Fibroblast of skin of scalp (primary cell): Measurements from ENCODE around the gene HBP1. TPM values are rescaled to one million over a fixed set of nuclear protein-coding genes. Genes with fewer than 3 reads are reported as not detected.
A peak's percentile ranks its signal among the peaks of the same experiment; 100 is the strongest.
"Not testable (repeated sequence)": the region's sequence is repeated elsewhere in the genome, so short reads cannot be mapped to it uniquely, and the experiment has no call there.

Source experiments
- DNase-seq: peaks from one replicate; pipeline ENCODE4 v3.0.0-alpha.2; 2013
- polyA plus RNA-seq, 2 experiments: library from polyadenylated mRNA; unstranded; fragments of 120-200 nt; gene quantifications; one replicate each; pipeline ENCODE4 v1.2.1, GENCODE V29; 2013; ENCODE audit not compliant: insufficient read length in 2 of 2

The HBP1 gene, protein sequence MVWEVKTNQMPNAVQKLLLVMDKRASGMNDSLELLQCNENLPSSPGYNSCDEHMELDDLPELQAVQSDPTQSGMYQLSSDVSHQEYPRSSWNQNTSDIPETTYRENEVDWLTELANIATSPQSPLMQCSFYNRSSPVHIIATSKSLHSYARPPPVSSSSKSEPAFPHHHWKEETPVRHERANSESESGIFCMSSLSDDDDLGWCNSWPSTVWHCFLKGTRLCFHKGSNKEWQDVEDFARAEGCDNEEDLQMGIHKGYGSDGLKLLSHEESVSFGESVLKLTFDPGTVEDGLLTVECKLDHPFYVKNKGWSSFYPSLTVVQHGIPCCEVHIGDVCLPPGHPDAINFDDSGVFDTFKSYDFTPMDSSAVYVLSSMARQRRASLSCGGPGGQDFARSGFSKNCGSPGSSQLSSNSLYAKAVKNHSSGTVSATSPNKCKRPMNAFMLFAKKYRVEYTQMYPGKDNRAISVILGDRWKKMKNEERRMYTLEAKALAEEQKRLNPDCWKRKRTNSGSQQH
- 32.2 TPM for polyA plus RNA-seq (2013, experiment 1 of 2; ENCODE audit: insufficient read length)
- 37.2 TPM for polyA plus RNA-seq (2013, experiment 2 of 2; ENCODE audit: insufficient read length)

DNA sequence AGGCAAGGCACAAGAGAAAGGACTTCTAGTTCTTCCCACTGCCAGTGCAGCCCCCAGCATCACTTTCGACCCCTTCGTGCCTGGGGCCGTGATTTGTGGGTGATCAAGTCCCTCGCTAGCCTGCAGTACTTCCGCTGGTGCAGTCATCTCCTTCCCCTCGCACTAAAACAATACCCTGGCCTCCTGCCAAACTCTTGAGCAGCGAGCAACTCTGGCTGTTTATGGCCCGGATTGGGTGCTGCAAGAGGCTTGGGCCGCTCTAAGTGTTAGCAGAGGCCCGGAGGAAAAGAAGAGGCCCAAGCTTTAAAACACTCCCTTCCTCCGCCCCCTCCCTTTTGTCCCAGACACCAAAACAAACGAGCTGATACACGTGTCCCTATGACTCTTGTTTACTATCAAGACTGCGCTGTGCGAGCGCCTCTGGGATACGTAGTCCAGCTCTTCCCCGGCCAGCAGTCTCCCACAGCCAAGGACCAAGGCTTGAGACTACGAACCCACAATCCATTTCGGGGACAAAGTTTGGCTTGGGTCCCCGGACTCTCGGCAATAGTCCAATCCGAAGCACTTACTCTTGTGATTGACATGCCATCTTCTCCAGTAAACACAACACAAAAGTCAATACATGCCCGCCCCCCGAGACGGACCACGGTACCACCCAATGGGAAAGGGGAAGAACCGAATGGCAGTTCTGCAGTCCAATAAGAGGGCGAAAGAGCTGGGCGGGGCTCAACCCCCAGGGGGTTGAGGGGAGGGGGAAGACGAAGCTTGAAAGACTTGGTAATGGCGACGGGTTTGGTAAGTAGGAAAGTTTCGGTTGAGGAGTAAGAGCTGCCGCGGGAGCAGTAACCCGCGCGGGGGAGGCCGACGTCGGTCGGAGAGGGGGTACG lies at the start of gene HBP1:
Gene HBP1, plus strand, starts transcription at position 771 of the 887 bp plus-strand sequence. CDS start 10,891 bp downstream, outside the sequence.
- peak; percentile 100 for DNase-seq

DNA sequence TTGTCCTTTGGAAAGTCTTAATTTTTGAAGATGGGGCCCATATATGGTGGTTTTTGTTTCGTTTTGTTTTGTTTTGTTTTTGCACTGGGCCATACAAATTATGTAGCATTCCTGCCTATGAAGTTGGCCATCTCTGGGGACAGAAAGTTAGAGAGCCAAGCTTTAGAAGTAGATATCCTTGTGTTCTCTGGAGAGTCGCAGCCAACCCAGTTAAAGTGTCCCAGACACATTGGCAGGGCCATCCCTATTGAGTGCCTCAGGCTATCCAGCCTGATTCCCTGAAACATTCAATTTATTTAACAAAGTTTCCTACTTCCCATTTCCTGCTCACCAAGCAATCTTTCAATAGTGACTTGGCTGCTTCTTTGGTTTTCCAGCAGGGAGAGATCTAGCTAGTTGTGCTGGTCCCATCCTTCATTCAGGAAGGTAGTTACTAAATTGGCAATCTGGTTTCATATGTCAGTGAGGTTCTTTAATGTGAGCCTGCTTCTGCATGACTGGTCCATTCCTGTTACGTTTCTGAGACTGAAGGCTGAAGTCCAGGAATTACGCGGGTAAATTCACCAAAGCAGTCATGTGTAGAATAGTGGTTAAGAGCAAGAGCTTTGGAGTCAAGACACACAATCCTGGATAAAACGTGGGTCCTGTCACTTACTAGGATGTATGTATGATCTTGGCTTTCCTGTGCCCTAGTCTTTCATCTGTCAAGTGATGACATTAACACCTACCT lies 49.3 kb upstream of the HBP1 start:
- DNase-seq, result no peak

DNA sequence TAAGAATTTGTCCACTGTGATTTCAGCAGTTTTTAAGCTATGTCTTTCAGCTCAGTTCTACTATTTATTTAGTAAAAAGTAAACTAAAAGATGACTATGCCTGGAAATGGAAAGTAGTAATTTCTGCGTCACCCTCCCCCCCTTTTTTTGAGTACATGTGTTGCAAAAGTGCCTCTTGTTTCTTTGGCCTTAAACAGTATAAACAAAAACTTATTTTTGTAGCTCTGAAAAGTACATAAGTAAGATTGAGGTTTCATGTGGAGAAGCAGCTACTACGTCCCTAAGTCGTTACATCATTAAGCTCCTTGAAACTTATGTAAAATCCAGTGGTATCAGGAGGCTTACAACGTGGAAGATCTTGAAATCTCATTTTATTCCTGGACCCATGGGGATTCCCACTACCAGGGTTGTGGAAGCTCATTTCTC lies 46.3 kb upstream of the HBP1 start:
- DNase-seq, result no peak

DNA sequence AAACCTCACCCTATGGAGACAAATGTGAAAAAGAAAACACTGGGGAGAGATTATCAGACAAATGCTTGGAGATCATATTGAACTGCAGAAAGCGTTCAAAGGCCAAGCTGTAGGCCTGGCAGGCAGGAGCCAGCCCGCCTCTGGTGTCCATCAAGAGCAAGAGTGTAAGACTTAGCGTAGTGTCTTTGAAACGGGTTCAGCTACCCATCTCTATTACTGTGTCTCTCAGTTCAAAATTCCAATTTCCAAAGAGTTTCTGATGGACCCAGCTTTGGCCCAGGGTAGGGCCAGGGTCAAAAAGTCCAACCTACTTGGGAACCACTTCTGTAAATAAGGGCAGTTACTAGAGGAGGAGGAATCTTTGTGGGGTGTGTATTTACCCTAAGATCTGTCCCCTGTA lies 45.4 kb upstream of the HBP1 start:
- DNase-seq, result no peak

DNA sequence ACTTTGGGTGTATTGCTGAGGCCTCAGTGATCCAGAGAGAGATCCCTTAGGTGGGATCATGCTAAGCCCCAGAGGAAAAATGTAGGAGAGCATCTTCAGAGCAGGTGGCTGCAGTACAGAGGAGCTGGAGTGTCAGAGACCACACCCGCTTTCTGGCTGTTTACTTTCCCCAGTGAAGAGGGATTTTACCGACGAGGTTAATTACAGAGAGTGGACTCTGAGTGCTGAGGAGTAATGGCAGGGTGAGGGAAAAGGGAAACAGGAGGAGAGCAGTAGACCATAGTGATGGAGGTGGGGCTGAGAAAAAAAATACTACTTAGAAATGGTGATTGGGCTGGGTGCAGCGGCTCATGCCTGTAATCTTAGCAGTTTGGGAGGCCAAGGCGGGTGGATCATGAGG lies 43.3 kb upstream of the HBP1 start:
- no peak for DNase-seq

DNA sequence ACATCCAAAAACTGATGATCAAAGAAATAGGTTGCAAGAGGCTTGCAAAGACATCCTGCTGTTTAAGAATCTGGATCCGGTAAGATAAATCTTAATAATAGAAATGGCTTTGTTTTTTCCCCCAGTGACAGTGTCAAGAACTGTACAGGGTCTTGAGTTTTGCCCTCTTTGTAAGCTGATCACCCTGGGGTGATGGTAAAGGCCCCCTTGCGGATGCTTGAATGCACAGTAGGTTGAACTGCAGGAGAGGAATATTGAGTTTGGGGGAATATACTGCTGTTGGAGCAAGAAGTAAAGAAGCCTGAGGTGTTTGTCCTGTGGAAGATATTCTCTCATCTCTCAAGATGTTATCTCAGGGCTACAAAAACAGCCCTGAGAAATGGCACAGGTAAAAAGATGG lies 40.6 kb upstream of the HBP1 start:
- no peak for DNase-seq

DNA sequence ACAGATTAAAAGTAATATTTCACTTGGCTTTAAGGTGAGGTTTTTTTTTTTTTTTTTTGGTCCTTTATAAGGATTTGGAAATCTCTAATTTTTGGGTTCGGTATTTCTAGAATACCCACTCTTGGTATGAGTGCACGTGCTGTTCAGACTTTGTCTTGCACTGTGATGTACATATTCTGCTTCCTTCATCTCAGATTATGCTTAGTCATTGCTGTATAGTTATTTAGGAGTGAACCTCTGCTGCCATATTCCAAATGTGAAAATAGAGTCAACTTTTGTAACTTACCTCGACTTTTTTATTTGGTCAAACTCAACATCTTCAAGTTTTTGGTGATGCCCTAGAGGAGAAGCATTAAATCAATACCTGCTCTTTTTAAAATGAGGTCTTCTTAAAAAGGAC lies 40.1 kb upstream of the HBP1 start:
- no peak for DNase-seq

DNA sequence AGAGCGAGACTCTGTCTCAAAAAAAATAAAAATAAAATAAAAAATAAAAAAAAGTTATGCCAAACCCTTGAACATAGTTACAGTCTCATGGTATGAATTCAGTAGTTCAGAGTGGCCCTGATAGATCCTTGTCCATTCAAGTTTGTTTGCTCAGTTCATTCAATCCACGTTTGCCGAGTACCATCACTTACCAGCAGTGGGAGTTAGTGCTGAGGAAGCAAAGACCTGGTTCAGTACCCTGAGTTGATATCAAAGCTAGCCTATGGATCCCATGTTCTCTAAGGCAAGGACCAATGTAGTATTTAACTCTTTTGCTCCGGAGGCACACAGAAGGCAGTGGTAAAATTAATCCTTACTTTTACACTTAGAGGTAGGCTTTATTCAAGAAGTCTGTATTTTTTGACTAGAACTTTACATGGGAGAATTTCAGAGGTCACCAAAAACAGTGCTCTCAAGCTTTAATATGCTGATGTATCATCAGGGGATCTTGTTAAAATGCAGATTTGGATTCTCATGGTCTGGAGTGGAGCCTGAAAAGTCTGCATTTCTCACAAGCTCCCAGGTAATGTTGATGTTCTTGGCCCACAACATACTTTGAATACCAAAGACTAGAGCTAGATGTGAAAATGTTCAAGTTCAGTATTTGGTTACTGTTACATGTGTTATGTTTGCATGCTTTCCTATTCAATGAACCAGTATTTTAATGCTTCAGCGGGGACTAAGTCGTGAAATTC lies 38.1 kb upstream of the HBP1 start:
- DNase-seq, result no peak

DNA sequence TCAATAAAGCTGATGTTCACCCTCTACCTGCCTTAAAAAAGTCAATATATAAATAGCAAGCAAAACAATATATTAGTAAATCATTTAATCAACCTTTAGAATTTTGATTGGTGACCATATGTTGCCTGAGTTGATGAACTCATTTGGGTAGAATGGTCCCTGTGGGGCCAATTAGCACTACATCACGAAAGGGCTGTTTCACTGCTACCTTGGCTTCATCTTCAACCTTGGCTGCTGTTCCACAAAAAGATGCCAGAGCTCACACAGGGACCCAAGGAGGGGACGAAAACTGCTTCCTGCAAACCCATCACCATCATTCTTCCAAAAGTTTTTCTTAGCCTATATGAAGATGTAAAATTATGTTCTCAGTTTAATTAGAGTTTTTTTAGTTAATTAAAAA lies 35.4 kb upstream of the HBP1 start:
- DNase-seq, result no peak

DNA sequence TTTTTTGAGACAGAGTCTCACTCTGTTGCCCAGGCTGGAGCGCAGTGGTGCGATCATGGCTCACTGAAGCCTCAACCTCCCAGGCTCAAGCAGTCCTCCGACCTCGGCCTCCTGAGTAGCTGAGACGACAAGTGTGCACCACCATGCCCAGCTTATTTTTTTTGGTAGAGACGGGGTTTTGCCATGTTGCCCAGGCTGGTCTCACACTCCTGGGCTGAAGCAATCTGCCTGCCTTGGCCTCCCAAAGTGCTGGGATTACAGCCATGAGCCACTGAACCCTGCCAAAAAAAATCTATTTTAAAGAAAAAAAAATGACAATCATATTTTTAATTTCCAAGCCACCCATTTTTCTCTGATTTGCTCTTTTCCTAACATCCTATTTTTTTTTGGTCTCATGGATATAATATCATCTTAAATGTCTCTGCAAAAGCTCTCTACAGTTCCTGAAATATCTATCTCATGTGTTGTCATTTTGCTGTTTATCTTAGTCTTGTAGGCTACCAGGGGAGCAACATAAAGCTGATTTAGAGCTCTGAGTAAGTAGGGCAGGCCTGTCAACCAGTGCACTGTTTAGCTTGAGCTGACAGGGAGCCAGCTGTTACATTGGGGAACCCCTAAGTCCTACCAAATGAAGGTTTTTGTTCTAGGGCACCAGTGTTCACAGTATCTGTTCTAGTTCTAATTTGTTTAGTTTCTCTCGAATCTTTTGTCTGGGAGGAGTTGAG lies 29.9 kb upstream of the HBP1 start:
- no peak for DNase-seq

DNA sequence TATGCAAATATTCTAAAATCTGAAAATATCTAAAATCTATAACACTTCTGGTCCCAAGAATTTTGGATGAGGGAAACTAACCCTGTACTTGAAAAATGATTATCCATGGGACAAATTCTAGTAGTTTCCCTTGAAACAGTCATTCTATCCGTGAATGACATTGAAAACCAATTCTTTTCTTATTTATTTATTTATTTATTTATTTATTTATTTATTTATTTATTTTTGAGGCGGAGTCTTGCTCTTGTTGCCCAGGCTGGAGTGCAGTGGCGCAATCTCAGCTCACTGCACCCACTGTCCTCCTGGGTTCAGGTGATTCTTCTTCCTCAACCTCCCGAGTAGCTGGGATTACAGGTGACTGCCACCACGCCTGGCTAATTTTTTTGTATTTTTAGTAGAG lies 24.9 kb upstream of the HBP1 start:
- DNase-seq, result not testable (repeated sequence)

DNA sequence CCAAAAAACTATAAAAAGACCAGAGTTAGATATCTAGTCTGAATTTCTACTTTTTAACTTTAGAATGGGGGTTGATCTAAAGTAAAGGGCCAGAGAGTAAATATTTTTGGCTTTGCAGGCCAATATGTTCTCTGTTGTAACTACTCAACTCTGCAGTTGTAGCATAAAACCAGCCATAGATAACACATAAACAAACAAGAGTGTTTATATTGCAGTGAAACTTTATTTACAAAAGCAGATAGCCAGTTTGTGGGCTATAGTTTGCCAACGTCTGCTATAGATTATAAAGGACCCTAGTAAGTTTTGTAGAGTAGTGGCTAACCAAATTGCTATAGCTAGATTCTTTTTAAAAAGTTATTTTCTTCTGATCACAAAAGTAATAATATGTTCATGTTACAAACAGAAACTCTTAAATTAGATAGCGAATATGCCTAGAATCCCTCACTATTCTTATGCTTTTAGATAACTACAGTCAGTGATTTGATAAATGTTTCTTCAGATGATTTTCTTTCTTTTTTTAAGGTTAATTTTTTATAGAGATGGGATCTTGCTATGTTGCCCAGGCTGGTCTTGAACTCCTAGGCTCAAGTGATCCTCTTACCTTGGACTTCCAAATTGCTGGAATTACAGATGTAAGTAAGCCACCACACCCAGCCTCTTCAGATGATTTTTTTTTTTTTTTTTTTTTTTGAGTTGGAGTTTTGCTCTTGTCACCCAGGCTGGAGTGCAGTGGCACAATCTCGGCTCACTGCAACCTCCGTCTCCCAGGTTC lies 23.6 kb upstream of the HBP1 start:
- DNase-seq, result no peak

DNA sequence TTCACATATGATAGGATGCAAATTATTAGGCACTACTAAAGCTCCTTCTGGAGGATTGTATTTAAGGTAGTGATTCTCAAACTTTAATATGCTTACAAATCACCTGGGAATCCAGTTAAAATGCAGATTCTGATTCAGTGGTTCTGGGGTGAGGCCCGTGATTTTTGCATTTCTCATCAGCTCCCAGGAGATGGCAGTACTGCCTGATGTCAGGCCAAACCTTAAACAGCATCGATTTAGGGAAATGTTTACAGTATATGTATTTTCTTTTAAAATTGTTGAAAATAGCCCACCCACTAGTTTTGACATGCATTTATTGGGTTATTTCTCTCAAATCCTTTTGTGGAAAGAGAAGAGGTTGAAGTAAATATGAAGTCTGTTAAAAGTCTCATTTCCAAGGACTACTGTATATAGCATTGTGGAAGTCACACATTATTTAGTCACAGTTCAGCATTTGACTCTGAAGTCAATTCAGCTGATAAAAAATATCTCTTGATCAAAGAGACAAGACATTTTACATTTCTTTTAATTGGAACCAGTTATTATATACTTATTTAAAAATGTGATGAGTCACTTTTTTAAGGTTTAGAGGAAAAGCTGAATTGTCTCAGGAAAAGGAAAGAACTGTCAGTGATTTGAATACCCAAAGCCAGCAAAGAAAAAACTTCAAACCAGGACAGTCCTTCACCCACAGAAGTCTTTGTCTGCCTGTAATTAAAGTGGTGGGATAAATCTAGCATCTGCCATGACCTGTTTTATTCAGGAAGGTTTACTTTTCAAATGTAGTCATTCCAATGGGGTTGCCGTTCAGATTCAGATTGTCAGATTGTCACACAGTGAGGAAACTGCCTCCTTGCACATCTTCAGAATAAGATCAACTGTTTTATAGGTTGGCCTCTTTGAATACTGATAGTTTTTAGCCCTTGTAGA lies 21.1 kb upstream of the HBP1 start:
- peak; percentile 34 for DNase-seq

DNA sequence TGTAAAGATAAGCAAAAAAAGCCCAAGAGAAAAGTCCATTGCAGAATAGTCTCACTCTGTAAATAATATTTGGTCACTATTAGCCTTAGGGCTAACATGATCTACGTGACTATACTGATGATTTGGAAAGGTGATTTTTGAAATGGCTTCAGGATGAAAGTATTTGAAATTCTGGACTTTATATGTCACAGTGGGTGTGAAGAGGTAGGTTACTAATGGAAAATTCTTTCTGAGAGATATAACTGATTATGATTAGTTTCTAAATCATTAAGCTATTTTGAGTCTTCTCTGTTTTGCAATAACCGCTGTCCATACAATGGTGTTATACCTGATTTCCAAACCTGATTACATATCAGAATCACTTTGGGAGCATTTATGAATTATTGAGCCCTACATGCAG lies 20.1 kb upstream of the HBP1 start:
- DNase-seq, result no peak

DNA sequence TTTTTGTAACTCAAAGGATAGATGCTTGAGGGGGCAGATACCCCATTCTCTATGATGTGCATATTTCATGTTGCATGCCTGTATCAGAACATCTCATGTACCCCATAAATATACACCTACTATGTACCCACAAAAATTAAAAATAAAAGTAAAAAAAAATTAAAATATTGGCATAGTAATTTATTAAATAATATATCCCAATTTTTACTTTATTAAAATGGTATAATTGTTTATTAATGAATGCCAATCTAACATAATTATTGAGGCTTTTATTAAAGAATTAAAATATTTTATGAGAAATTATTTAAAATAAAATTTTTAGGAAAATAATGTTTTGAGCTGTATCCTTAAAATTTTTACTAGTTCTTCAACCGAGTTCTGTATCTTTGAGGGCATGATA lies 18.9 kb upstream of the HBP1 start:
- no peak for DNase-seq

DNA sequence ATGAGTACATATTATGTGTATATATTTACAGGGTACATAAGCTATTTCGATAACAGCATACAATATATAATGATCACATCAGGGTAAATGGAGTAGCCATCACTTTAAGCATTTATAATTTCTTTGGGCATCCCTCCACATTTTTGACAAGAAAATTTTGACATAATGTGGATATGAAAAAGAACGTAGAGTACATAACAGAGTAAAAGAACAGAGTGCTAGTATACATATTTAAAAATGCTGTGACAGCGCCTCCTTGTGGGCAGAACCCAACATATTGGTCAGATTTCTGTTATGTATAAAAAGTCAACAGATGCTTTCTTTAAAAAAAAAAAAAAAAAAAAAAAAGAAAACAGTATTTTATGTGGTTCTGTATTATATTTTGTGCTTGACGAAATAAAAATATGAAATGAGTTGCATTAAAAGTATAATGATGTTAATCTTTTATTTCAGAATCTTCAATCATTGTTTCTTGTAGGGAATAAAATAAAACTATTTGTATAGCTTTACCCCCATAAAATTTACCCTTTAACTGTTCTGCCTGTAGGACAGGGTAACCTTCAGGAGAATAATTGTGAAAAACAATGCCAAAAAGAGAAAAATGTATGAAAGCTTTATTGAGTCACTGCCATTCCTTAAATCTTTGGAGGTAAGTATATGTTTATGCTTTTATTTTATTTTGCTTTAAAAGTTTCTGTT lies 18.3 kb upstream of the HBP1 start:
- peak; percentile 73 for DNase-seq

DNA sequence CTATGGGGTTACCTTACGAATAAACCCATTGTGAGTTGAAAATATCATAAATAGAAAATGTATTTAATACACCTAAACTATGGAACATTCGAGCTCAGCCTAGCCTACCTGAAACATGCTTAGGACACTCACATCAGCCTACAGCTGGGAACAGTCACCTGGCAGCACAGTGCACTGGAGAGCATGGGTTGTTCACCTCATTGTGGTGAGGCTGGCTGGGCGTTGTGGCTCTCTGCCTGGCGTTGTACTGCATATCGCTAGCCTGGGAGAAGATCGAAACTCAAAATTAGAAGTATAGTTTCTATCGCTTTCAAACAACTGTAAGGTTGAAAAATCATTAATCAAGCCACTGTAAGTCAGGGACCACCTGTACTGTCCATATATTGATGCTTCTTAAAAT lies 17.3 kb upstream of the HBP1 start:
- DNase-seq, result no peak

DNA sequence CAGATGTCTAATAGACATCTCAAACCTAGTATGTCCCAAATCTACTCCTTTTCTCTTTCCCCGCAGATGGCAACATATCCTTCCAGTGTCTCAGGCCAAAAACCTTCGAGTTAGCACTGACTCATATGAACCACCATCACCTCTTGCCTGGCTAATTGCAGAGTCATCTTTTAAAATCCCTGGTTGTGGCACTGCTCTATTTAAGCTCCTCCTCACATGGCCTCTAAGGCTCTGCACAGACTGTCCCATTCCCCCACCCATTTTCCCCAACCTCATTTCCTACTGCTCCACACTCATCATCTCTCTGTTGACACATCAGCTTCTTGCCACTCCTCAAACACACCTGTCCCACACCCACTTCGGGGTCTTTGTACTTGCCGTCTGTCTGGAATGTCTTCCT lies 16.8 kb upstream of the HBP1 start:
- DNase-seq, result no peak

DNA sequence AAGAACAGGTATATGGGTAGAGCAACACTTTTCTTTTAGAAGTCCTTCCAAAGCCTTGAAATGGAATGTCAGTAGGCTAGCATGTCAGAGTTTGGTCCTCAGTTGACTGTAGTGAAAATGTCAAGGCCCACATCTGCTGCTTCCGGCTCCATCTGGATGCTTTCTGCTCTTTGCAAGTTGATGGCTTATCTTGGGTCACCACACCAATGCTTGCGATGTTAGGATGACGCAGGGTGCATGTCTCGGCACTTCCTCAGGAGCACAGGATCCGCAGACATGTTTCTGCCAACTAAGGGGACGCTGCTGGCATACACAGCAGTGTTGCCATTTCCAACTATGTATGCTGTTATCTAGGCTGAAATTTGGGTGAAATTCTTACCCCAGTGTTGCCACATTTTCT lies 14.0 kb upstream of the HBP1 start:
- no peak for DNase-seq
